Neural crest cell (in vitro differentiated cells): ENCODE measurements around the gene PRCC. TPM values are rescaled to one million over a fixed set of nuclear protein-coding genes. Genes with fewer than 3 reads are reported as not detected.

ENCODE experiments used
- DNase-seq: peaks from one replicate; pipeline ENCODE4 v3.0.0; 2021; ENCODE audit warnings: low read depth, mixed read lengths, low spot score
- H3K27ac Mint-ChIP-seq: one replicate; pipeline ENCODE4 v1.8.0; 2021; ENCODE audit warnings: mild to moderate bottlenecking, mixed read lengths; ENCODE audit not compliant: unreplicated experiment
- H3K27me3 Mint-ChIP-seq: 2 replicates; pipeline ENCODE4 v1.8.0; 2021; ENCODE audit warnings: low read depth, mild to moderate bottlenecking, mixed read lengths
- H3K36me3 Mint-ChIP-seq: 2 replicates; pipeline ENCODE4 v1.8.0; 2021; ENCODE audit warnings: low read depth, mild to moderate bottlenecking, mixed read lengths
- H3K4me1 Mint-ChIP-seq: 2 replicates; pipeline ENCODE4 v1.8.0; 2021; ENCODE audit warnings: mixed read lengths
- H3K4me3 Mint-ChIP-seq: one replicate; pipeline ENCODE4 v1.8.0; 2021; ENCODE audit warnings: mild to moderate bottlenecking, mixed read lengths
- H3K9me3 Mint-ChIP-seq: 2 replicates; pipeline ENCODE4 v1.8.0; 2021; ENCODE audit warnings: mixed read lengths
- total RNA-seq: library from RNA; stranded (reverse); gene quantifications from 2 replicates; pipeline ENCODE4 v1.2.1, GENCODE V29; 2021
- TF ChIP-seq, protein P1 (sequence below): fragments of 200-600 bp; sonication (generic); conservative IDR thresholded peaks from 2 replicates; pipeline ENCODE4 v1.5.0; 2021; ENCODE audit warnings: antibody characterized with exemption, mild to moderate bottlenecking

The PRCC gene
- total RNA-seq, 1 donor from 2014 or later, result 99.8 TPM

DNA sequence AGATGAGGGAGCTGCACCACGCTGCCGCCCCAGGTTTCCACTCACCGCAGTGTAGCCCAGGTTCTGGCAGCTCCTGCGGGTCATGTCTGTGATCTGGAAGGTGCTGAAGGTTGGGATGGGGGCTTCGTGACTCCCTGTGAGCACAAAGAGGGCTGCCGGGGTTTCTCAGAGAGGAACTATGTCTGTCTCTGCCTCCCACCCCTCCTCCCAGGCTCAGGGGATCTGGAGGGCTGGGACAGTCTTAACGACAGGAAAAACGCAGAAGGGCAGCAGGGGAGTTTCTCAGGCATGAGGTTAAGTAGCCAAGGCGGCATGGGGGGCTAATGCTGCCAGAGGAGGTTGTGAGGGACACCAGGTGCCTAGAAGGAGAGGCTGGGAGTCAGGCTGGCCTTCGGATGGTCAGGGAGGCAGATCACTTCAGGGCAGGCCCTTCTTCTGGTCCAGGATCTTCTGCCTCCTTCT, 48.7 kb downstream of the PRCC start:
- Mint-ChIP-seq H3K9me3 (peaks cover 4% of the 10 kb centered on the region), H3K27me3 (peaks cover 50% of the 10 kb centered on the region), H3K27ac (no peak overlapping the region), H3K36me3 (no peaks in the 10 kb centered on the region), H3K4me3 (no peak overlapping the region), H3K4me1 (peaks cover 17% of the 10 kb centered on the region)
- no peak for DNase-seq
- TF ChIP-seq, protein P1, sequence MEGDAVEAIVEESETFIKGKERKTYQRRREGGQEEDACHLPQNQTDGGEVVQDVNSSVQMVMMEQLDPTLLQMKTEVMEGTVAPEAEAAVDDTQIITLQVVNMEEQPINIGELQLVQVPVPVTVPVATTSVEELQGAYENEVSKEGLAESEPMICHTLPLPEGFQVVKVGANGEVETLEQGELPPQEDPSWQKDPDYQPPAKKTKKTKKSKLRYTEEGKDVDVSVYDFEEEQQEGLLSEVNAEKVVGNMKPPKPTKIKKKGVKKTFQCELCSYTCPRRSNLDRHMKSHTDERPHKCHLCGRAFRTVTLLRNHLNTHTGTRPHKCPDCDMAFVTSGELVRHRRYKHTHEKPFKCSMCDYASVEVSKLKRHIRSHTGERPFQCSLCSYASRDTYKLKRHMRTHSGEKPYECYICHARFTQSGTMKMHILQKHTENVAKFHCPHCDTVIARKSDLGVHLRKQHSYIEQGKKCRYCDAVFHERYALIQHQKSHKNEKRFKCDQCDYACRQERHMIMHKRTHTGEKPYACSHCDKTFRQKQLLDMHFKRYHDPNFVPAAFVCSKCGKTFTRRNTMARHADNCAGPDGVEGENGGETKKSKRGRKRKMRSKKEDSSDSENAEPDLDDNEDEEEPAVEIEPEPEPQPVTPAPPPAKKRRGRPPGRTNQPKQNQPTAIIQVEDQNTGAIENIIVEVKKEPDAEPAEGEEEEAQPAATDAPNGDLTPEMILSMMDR, result no peak

DNA sequence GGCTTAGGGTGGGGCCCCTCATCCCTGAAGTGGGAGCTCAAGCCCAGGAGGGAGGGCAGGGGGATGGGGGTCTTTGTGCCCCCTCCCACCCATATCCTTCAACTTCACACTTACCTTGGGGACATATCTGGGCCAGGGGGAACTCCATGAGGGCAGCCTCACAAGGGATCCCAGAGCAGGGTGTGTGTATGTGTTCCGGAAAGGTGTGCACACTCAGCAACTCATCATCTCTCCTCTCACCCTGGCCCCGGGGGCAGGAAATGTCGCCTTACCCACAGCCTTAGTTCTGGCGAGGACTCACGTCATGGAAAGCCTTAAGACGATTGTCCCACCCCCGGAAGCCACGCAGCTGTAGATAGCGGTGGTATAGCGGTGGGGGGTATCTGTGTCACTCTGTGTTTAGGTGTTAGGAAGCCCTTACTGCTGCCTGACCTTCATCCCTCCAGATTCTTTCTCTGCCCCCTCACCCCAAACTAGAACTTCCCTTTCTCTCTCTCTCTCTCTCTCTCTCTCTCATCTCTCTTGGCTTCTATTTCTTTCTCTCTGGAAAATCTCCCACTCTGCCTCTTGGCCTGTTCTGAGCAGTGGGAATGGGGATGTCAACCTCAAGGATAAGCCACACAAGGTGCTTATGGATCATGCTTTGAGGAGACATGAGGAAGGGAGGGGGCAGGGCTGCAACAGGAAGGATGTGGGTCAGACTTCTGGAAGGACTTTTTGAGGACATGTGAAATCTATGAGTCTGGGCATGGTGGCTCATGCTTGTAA, 49.4 kb downstream of the PRCC start, which contains the start of gene SH2D2A:
TSS of gene SH2D2A (minus strand) at position 288 of the 768 bp plus-strand sequence. CDS start at position 148, 140 bp downstream.
- DNase-seq, result no peak
- TF ChIP-seq, protein P1, result no peak
- Mint-ChIP-seq H3K9me3 (peaks cover 4% of the 10 kb centered on the region), H3K27me3 (peaks cover 54% of the 10 kb centered on the region), H3K4me3 (no peak within 1 kb of the TSS), H3K4me1 (peaks cover 17% of the 10 kb centered on the region), H3K27ac (no peak within 1 kb of the TSS), H3K36me3 (no peaks in the 10 kb centered on the region)

DNA sequence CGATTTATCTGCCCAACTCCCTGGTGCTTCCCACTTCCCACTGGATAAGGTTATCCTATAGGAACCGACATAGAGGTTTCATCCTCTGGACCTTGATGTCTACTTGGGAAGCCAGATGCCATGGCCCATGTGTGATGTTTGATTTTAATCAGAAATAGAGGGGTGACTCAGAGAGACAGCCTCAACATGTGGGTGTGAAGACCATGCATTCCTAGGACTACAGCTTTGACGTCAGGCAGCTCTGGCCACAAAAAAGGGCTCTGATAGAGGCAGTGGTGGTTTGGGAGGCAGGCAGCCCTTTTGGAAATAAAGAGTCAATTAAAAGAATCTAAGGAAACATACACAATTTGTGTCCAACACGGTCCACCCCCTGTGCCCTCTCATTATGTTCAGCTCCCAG, 54.5 kb downstream of the PRCC start:
- TF ChIP-seq, protein P1, result no peak
- no peak for DNase-seq
- H3K4me1 Mint-ChIP-seq, result no peaks in the 10 kb centered on the region
- H3K4me3 Mint-ChIP-seq, result no peak overlapping the region
- H3K27ac Mint-ChIP-seq, result no peak overlapping the region
- peaks cover 4% of the 10 kb centered on the region for H3K9me3 Mint-ChIP-seq
- H3K36me3 Mint-ChIP-seq, result no peaks in the 10 kb centered on the region
- peaks cover 42% of the 10 kb centered on the region for H3K27me3 Mint-ChIP-seq

DNA sequence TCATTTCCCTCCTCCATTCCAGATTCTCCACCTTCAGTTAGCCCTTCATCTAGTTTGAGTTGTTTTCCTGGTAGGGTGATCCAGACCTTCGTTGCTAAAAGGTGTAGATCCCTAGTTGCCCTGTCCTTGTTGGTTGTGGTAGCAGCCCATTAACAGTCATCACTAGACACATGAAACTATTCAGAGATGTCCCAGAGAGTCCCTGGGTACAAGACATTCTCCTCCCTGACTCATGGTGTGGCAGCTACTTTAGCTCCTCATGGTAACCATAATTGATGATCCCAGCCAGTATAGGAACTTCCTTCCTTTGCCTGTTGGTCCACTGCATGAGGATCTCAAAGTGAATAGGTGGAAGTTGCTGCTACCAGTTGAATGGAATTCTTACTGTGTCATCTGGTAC, 55.3 kb downstream of the PRCC start:
- H3K4me1 Mint-ChIP-seq, result no peaks in the 10 kb centered on the region
- TF ChIP-seq, protein P1, result no peak
- DNase-seq, result no peak
- peaks cover 4% of the 10 kb centered on the region for H3K9me3 Mint-ChIP-seq
- no peak overlapping the region for H3K4me3 Mint-ChIP-seq
- H3K36me3 Mint-ChIP-seq, result no peaks in the 10 kb centered on the region
- no peak overlapping the region for H3K27ac Mint-ChIP-seq
- peaks cover 39% of the 10 kb centered on the region for H3K27me3 Mint-ChIP-seq

DNA sequence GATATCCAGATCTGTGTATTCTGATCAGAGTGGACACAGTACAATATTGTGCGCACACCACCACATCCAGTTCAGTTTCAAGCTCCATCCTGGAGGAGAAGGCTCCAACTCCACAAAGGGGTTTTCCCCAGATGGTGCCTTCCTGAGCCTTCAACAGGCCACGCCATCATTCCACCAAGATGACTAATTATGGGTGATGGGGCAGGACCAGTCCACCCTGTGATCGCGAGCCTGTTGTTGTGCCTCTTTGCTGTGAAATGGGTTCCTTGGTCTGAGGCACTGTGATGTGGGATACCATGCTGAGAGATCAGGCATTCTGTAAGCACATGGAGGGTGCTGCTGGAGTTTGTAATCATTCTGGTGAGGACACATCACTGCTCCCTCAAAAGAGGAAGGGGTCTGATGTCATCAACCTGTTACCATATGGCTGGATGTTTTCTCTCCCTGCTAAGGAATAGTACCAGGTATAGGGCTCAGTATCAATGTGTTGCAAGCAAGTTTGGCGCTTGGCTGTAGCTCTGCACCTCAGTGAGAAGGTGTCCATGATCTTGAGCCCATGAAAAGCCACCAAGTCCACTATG, 56.0 kb downstream of the PRCC start:
- TF ChIP-seq, protein P1, result no peak
- Mint-ChIP-seq H3K36me3 (no peaks in the 10 kb centered on the region), H3K27ac (no peak overlapping the region), H3K27me3 (peaks cover 39% of the 10 kb centered on the region), H3K4me1 (no peaks in the 10 kb centered on the region), H3K9me3 (peaks cover 4% of the 10 kb centered on the region), H3K4me3 (no peak overlapping the region)
- no peak for DNase-seq
